GM21367 (cell line): ENCODE results near the gene PCDHB4.
A peak's percentile ranks its signal among the peaks of the same experiment; 100 is the strongest.
"Not testable (repeated sequence)": the region's sequence is repeated elsewhere in the genome, so short reads cannot be mapped to it uniquely, and the experiment has no call there.

Experiments used
- ATAC-seq: cut with Tn5 transposase; IDR thresholded peaks from one replicate; pipeline ENCODE4 v1.9.1; 2021; ENCODE audit not compliant: unreplicated experiment

PCDHB4 gene

DNA sequence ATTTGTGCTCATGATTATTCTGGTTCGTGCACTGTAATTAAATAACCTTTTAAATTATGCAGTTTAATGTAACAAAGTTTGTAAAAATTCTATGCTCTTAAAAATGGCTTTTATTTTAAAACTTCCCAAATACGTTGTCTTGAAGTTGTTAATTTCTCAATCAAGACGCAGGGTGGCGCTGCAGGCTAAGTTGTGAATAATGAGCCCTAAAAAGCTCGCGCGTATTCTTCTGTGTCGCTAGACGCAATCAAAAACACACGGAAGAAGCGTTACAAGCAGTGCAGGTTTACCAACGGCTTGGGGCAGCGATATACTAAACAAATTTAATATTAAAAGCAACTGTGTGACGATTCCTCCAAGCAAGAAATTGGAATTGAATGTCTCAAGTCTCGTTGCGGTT is at the start of gene PCDHB4:
Gene PCDHB4, plus strand, starts transcription at position 256 of the 400 bp plus-strand sequence. CDS start 181 bp downstream, outside the sequence.
- ATAC-seq: no peak

DNA sequence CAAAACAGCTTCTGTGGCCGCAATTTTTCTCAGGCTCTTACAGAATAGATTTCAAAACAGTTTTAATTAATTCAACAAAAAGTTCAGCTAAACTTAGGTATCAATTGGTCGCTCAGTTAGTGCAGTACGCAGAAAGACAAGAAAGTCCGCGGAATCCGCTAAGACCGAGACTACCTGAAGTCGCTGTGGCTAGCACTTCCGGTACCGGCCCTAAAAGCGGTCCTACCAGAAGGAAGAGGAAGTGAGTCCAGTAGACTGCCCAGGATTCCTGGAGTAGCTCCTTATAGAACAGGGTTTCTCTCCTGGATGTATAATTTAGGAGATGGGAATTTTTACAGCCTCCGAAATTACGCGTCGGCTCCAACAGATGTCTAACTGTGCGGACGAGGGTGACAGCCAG is 43.8 kb upstream of the PCDHB4 start:
- no peak for ATAC-seq

DNA sequence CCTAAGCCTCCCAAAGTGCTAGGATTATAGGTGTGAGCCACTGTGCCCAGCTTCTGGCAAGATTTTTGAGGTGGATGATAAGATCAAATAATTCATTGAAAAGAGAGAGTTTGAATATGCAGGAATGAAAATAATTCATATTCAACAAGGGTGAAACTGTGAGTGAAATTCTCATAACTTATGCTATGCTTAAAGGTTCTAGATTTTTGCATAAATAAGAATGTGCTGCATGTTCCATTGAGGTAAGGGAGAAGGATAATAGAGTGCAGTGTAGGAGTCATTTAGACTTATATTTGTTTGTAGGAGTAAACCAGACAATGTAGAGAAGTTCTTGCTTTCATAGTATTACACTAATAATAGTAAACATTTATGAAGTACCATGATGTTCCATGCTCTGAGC is 39.4 kb upstream of the PCDHB4 start:
- no peak for ATAC-seq

DNA sequence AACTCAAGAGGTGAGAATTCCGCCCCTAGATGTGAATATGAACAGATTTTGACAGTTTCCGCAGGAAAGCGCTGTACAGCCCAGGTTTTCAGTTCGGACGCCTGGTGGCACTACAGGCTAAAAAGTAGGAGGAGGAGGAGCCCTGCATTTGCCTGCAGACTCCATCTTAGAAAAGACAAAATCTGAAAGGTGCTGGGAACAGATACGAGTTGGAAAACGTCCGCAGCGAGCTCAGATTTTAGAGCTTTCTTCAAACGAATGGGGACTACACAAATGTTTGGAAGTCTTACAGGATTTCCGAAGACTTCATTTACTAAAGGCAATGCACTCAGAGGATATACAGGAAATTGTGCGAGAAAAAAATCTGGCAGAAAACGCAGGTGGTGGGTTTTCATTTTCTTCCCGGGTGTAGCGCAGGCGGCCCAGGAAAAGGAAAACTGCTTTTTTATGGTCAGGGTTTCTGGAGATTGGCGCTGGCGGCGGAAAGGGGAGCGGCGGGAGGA is 37.1 kb upstream of the PCDHB4 start:
- peak; percentile 62 for ATAC-seq

DNA sequence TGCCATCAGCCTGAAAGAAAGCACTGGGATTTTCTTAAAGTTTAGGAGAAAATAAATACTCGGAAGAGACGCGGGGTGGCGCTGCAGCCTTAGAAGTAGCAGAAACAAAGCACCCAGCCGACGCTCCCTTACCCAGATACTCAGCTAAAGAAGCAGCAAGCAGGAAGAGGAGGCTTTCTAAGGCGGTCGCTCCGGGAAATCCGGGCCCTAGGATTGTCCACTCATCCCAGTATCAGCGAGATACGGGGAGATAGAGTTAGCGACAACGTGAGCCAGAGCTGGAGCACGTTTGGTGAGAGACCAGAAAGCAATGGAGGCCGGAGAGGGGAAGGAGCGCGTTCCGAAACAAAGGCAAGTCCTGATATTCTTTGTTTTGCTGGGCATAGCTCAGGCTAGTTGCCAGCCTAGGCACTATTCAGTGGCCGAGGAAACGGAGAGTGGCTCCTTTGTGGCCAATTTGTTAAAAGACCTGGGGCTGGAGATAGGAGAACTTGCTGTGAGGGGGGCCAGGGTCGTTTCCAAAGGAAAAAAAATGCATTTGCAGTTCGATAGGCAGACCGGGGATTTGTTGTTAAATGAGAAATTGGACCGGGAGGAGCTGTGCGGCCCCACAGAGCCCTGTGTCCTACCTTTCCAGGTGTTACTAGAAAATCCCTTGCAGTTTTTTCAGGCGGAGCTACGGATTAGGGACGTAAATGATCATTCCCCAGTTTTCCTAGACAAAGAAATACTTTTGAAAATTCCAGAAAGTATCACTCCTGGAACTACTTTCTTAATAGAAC is 26.9 kb upstream of the PCDHB4 start, which contains the start of gene PCDHB2:
Gene PCDHB2, plus strand, starts transcription at position 135 of the 782 bp plus-strand sequence. Its CDS starts 176 bp downstream, at position 311.
- ATAC-seq: no peak

DNA sequence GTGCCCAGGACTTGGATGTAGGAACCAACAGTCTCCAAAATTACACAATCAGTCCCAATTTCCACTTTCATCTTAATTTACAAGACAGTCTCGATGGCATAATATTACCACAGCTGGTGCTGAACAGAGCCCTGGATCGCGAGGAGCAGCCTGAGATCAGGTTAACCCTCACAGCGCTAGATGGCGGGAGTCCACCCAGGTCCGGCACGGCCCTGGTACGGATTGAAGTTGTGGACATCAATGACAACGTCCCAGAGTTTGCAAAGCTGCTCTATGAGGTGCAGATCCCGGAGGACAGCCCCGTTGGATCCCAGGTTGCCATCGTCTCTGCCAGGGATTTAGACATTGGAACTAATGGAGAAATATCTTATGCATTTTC is 26.4 kb upstream of the PCDHB4 start:
- no peak for ATAC-seq

DNA sequence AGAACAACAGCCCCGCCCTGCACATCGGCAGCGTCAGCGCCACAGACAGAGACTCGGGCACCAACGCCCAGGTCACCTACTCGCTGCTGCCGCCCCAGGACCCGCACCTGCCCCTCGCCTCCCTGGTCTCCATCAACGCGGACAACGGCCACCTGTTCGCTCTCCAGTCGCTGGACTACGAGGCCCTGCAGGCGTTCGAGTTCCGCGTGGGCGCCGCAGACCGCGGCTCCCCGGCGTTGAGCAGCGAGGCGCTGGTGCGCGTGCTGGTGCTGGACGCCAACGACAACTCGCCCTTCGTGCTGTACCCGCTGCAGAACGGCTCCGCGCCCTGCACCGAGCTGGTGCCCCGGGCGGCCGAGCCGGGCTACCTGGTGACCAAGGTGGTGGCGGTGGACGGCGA is 25.4 kb upstream of the PCDHB4 start:
- not testable (repeated sequence) for ATAC-seq

DNA sequence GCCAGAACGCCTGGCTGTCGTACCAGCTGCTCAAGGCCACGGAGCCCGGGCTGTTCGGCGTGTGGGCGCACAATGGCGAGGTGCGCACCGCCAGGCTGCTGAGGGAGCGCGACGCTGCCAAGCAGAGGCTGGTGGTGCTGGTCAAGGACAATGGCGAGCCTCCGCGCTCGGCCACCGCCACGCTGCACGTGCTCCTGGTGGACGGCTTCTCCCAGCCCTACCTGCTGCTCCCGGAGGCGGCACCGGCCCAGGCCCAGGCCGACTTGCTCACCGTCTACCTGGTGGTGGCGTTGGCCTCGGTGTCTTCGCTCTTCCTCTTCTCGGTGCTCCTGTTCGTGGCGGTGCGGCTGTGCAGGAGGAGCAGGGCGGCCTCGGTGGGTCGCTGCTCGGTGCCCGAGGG is 25.0 kb upstream of the PCDHB4 start:
- ATAC-seq: not testable (repeated sequence)

DNA sequence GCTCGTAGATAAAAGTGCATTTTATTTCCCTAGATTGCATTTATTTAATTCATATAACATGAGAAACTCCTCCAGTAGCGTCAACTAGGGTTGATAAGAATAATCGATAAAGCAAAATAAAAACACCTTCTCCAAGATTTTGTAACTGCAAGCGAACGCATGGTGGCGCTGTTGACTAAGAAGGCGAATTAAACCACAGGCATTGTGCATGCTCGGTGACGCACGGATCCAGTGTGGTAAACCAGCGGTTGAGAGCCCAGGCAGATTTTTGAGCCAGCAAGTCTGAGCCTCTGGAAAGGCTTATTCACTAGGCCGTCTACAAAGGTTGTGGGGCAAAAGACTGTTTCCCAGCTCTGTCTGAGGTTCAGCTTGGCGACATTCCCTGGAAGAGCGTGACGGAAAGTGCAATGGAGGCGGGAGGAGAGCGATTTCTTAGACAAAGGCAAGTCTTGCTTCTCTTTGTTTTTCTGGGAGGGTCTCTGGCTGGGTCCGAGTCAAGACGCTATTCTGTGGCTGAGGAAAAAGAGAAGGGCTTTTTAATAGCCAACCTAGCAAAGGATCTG is 21.3 kb upstream of the PCDHB4 start, which contains the start of gene PCDHB3:
Gene PCDHB3, plus strand, starts transcription at position 231 of the 563 bp plus-strand sequence. Its CDS starts 177 bp downstream, at position 408.
- ATAC-seq: no peak

DNA sequence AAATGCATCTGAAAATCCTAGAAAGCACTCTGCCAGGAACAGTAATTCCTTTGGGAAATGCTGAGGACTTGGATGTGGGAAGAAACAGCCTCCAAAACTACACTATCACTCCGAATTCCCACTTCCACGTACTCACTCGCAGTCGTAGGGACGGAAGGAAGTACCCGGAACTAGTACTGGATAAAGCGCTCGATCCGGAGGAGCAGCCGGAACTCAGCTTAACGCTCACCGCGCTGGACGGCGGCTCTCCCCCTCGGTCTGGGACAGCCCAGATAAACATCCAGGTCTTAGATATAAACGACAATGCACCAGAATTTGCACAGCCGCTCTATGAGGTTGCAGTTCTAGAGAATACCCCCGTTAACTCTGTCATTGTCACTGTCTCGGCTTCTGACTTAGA is 20.6 kb upstream of the PCDHB4 start:
- ATAC-seq: no peak

DNA sequence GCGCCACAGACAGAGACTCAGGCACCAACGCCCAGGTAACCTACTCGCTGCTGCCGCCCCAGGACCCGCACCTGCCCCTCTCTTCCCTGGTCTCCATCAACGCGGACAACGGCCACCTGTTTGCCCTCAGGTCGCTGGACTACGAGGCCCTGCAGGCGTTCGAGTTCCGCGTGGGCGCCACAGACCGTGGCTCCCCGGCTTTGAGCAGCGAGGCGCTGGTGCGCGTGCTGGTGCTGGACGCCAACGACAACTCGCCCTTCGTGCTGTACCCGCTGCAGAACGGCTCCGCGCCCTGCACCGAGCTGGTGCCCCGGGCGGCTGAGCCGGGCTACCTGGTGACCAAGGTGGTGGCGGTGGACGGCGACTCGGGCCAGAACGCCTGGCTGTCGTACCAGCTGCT is 19.5 kb upstream of the PCDHB4 start:
- not testable (repeated sequence) for ATAC-seq

DNA sequence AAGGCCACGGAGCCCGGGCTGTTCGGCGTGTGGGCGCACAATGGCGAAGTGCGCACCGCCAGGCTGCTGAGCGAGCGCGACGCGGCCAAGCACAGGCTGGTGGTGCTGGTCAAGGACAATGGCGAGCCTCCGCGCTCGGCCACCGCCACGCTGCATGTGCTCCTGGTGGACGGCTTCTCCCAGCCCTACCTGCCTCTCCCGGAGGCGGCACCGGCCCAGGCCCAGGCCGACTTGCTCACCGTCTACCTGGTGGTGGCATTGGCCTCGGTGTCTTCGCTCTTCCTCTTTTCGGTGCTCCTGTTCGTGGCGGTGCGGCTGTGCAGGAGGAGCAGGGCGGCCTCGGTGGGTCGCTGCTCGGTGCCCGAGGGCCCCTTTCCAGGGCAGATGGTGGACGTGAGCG is 19.1 kb upstream of the PCDHB4 start:
- not testable (repeated sequence) for ATAC-seq

DNA sequence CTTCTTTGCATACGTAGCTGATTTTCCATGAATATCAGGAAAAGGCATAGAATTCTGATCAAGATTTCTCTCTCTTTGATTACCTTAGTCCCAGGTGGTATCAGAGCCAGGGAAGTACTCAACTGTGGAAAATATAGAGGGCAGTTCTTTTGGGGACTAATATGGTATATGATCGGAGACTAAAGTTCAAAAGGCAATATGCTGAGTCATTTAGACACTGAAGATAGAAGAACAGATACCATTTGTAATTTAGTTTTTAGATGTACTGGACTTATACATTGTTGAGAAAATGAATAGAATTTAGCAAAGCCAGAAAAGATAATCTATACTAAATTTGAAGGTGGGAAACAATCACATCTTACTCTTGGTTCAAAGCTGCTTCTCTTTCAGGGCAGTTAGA is 16.3 kb upstream of the PCDHB4 start:
- no peak for ATAC-seq

DNA sequence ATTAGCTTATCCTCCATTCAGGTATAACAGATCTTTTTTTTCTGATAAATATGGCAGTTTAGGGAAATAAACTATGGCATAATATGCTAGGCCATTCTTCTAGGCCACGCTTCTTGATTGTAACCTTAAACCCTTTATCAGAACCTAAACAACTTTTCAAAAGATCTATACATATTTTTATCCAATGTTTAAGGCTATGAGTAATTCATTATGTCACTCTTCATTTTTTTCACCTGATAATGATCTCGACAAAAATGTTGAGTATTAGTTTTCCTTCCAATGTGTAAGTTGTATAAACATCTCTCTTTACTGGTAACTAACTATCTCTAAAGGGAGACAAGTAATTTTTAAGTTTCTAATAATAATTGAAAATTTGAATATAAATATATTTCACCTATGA is 2.4 kb upstream of the PCDHB4 start:
- no peak for ATAC-seq

DNA sequence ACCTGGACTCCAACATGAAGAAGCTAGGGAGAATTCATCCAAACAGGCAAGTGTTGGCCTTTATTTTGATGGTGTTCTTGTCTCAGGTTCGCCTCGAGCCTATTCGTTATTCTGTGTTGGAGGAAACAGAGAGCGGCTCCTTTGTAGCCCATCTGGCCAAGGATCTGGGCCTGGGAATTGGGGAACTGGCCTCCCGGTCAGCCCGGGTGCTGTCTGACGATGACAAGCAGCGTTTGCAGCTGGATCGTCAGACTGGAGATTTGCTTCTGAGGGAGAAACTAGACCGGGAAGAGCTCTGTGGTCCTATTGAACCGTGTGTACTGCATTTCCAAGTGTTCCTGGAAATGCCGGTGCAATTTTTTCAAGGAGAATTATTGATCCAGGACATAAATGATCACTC is 367 bp downstream of the PCDHB4 start:
- no peak for ATAC-seq

DNA sequence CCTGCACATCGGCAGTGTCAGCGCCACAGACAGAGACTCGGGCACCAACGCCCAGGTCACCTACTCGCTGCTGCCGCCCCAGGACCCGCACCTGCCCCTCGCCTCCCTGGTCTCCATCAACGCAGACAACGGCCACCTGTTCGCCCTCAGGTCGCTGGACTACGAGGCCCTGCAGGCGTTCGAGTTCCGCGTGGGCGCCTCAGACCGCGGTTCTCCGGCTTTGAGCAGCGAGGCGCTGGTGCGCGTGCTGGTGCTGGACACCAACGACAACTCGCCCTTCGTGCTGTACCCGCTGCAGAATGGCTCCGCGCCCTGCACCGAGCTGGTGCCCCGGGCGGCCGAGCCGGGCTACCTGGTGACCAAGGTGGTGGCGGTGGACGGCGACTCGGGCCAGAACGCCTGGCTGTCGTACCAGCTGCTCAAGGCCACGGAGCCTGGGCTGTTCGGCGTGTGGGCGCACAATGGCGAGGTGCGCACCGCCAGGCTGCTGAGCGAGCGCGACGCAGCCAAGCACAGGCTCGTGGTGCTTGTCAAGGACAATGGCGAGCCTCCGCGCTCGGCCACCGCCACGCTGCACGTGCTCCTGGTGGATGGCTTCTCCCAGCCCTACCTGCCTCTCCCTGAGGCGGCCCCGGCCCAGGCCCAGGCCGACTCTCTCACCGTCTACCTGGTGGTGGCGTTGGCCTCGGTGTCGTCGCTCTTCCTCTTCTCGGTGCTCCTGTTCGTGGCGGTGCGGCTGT is 1.9 kb downstream of the PCDHB4 start:
- ATAC-seq: not testable (repeated sequence)

DNA sequence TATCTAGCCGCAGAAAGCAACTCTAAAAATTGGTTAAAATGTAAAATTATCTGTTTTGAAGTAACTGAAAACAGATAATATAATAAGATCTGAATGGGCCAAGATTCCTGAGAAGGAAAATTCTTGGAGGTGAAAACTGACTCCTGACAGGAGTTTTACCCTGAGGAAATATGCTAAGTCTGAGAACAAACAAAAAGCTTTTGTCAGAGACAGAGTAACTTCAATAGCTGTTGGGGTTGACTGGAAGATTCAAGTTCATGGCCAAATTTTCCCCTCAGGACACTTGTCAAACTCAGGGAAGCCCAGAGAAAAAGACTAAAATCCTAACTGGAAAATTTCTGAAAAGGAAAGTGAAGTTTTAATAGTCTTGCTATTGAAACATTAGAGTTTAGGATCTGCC is 5.7 kb downstream of the PCDHB4 start:
- ATAC-seq: no peak

DNA sequence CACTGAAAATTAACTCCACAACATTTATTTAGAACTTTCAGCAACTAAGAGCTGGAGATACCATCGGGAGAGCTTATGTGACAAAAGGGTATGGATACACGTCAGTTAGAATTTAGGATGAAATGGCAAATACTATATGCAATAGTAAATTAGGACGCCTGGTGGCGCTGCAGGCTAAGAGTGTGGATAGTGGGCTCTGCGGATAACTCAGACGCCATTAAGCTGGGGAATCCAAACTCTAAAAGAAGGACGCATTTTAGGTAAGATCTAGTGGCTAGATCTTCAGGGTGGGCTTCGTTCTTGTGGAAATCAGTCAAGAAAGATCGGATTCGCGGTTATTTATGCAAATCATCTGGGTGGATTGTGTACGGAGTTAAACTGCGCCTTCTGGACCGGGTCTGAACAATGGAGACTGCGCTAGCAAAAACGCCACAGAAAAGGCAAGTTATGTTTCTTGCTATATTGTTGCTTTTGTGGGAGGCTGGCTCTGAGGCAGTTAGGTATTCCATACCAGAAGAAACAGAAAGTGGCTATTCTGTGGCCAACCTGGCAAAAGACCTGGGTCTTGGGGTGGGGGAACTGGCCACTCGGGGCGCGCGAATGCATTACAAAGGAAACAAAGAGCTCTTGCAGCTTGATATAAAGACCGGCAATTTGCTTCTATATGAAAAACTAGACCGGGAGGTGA is 13.6 kb downstream of the PCDHB4 start, which contains the start of gene PCDHB5:
Gene PCDHB5, plus strand, starts transcription at position 177 of the 688 bp plus-strand sequence. Its CDS starts 229 bp downstream, at position 406.
- ATAC-seq: no peak

DNA sequence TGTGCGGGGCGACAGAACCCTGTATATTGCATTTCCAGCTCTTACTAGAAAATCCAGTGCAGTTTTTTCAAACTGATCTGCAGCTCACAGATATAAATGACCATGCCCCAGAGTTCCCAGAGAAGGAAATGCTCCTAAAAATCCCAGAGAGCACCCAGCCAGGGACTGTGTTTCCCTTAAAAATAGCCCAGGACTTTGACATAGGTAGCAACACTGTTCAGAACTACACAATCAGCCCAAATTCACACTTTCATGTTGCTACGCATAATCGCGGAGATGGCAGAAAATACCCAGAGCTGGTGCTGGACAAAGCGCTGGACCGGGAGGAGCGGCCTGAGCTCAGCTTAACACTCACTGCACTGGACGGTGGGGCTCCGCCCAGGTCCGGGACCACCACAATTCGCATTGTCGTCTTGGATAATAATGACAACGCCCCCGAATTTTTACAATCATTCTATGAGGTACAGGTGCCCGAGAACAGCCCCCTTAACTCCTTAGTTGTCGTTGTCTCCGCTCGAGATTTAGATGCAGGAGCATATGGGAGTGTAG is 14.2 kb downstream of the PCDHB4 start:
- no peak for ATAC-seq

DNA sequence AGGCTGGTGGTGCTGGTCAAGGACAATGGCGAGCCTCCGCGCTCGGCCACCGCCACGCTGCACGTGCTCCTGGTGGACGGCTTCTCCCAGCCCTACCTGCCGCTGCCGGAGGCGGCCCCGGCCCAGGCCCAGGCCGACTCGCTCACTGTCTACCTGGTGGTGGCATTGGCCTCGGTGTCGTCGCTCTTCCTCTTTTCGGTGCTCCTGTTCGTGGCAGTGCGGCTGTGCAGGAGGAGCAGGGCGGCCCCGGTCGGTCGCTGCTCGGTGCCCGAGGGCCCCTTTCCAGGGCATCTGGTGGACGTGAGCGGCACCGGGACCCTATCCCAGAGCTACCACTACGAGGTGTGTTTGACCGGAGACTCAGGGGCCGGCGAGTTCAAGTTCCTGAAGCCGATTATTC is 15.7 kb downstream of the PCDHB4 start:
- ATAC-seq: not testable (repeated sequence)

DNA sequence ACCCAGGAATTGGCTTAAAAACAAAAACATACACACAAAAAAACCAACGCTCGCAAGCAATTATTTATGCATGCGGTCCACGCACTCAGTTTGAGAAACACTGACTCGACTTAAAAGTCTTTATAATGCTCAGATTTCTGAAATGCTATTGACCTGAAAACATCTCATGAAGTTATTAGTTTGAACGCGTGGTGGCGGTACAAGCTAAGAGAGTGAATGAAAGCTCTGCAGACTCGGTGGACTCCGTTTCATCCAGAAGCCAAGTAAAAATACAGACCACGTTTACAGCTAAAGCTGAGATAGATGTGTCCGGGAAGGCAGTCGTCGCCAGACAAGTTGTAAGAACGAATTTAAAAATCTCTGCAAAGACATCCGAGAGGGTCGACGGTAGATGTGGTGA is 28.2 kb downstream of the PCDHB4 start, which contains the start of gene PCDHB6:
Gene PCDHB6, plus strand, starts transcription at position 246 of the 400 bp plus-strand sequence. CDS start 201 bp downstream, outside the sequence.
- ATAC-seq: no peak
